Fibroblast of lung (primary cell): ENCODE data around the gene SH3PXD2A.

ENCODE experiments used
- EZH2 ChIP-seq: IDR thresholded peaks from 2 replicates; pipeline ENCODE4 v1.5.1; 2012; ENCODE audit warnings: low read length, control low read depth, mild to moderate bottlenecking; ENCODE audit errors: missing control alignments
- TF ChIP-seq, protein P1 (sequence below), 2 donors: IDR thresholded peaks in 1 of 2; conservative IDR thresholded peaks in 1 of 2; 1 replicate in 1 of 2; 2 replicates in 1 of 2; pipeline ENCODE4 v1.5.1; 2011 to 2012; ENCODE audit warnings: low read length in 2 of 2, control low read depth in 1 of 2, inconsistent platforms in 1 of 2, low read depth in 1 of 2, mild to moderate bottlenecking in 1 of 2

DNA sequence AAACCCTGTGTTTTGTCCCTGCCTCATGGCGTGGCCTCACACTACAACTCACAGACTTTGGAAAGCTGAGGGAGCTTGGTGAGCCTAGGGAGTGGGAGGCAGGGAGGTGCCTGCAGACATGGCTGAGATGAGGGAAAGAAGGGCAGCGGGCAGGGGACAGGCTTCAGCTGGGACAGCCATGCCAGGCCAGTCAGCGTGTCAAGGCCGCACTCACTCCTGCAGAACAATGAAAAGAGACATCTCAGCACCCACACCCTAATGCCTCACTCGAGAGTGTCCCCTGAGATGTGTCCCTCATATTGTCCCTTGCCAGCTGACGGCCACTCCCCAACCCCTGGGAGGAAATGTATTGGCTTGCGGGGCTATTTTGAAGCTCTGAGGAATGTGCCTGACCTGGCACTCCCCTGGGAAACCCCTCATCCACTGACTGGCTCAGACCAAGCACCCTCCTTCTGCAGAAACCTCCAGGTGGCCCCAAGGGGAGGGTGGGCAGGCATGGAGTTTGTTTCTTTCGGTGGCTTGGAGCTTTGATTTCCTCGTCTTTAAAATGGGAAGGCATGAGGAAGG lies 31.6 kb downstream of the SH3PXD2A start:
- TF ChIP-seq, protein P1, sequence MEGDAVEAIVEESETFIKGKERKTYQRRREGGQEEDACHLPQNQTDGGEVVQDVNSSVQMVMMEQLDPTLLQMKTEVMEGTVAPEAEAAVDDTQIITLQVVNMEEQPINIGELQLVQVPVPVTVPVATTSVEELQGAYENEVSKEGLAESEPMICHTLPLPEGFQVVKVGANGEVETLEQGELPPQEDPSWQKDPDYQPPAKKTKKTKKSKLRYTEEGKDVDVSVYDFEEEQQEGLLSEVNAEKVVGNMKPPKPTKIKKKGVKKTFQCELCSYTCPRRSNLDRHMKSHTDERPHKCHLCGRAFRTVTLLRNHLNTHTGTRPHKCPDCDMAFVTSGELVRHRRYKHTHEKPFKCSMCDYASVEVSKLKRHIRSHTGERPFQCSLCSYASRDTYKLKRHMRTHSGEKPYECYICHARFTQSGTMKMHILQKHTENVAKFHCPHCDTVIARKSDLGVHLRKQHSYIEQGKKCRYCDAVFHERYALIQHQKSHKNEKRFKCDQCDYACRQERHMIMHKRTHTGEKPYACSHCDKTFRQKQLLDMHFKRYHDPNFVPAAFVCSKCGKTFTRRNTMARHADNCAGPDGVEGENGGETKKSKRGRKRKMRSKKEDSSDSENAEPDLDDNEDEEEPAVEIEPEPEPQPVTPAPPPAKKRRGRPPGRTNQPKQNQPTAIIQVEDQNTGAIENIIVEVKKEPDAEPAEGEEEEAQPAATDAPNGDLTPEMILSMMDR (conservative IDR thresholded peaks at IDR 0.05 in 1 of 2, IDR thresholded peaks at IDR 0.05 in 1 of 2; ENCODE audit: low read depth in 1 of 2, low read length in 2 of 2) = no peak
- no peak for TF ChIP-seq EZH2
